H1 (cell line): ENCODE data around the gene RSRC2. TPM values are rescaled to one million over a fixed set of nuclear protein-coding genes. Genes with fewer than 3 reads are reported as not detected.

Experiments used
- CTCF ChIA-PET: fragments of 300-600 bp; sonication (Branson Sonifier 250); formaldehyde crosslinking; loops from one replicate; lab custom pipeline; 2021; ENCODE audit not compliant: partially characterized antibody; lab: Charles Lee
- POLR2A ChIA-PET: fragments of 300-600 bp; sonication (Branson Sonifier 250); formaldehyde crosslinking; loops from one replicate; lab custom pipeline; 2021; ENCODE audit warnings: inconsistent platforms; ENCODE audit not compliant: partially characterized antibody; lab: Charles Lee
- DNase-seq, 2 experiments: peaks; one replicate each; pipeline versions ENCODE4 v3.0.0 to v3.0.0-alpha.2; 2010 to 2022; ENCODE audit warnings: low spot score in 2 of 2, low read depth in 1 of 2, mixed read lengths in 1 of 2
- FAIRE-seq: peaks from 2 replicates; lab custom pipeline; 2011; peaks lifted over from hg19 to GRCh38; lab: Jason Lieb, UNC
- H2AFZ ChIP-seq: 2 replicates; pipeline ENCODE4 v1.8.1; 2012; ENCODE audit warnings: low read length, inconsistent platforms
- H2AK5ac ChIP-seq: 2 replicates; pipeline ENCODE4 v1.6.1; 2013; ENCODE audit warnings: low read depth, low read length
- H2BK120ac ChIP-seq: replicated peaks from 2 replicates; pipeline ENCODE3; 2013; ENCODE audit warnings: low read depth, low read length, inconsistent platforms
- H2BK12ac ChIP-seq: 2 replicates; pipeline ENCODE4 v1.6.1; 2013; ENCODE audit warnings: low read depth, low read length
- H2BK15ac ChIP-seq: 2 replicates; pipeline ENCODE4 v1.6.1; 2013; ENCODE audit warnings: low read length
- H2BK20ac ChIP-seq: 2 replicates; pipeline ENCODE4 v1.6.1; 2013; ENCODE audit warnings: low read length
- H2BK5ac ChIP-seq: 2 replicates; pipeline ENCODE4 v1.6.1; 2013; ENCODE audit warnings: low read depth, low read length
- H3K14ac ChIP-seq: 2 replicates; pipeline ENCODE4 v1.6.1; 2013; ENCODE audit warnings: inconsistent platforms; ENCODE audit not compliant: insufficient read length
- H3K18ac ChIP-seq: 2 replicates; pipeline ENCODE4 v1.6.1; 2013; ENCODE audit warnings: low read length; ENCODE audit errors: extremely low read depth
- H3K23ac ChIP-seq: 2 replicates; pipeline ENCODE4 v1.6.1; 2013; ENCODE audit warnings: inconsistent platforms; ENCODE audit not compliant: insufficient read length
- H3K23me2 ChIP-seq: 2 replicates; pipeline ENCODE4 v1.6.1; 2013; ENCODE audit warnings: low read depth, low read length
- H3K27ac ChIP-seq: 2 replicates; pipeline ENCODE4 v1.6.1; 2011; ENCODE audit warnings: low read depth, low read length, inconsistent platforms
- H3K27me3 ChIP-seq, 4 experiments: replicated peaks in 1 of 4; 1 replicate in 1 of 4; 2 replicates in 3 of 4; pipeline versions ENCODE4 v1.6.1 to v1.8.1; 2011 to 2013; ENCODE audit warnings: low read length in 3 of 4, mild to moderate bottlenecking in 3 of 4, inconsistent platforms in 2 of 4, mixed read lengths in 2 of 4, moderate library complexity in 1 of 4; ENCODE audit not compliant: control insufficient read depth in 3 of 4, insufficient read depth in 3 of 4; ENCODE audit errors: extremely low read depth in 1 of 4
- H3K36me3 ChIP-seq, 4 experiments: 2 replicates each; pipeline versions ENCODE4 v1.6.1 to v1.8.1; 2011 to 2013; ENCODE audit warnings: mild to moderate bottlenecking in 4 of 4, low read length in 3 of 4, moderate library complexity in 2 of 4, control low read depth in 1 of 4, inconsistent platforms in 1 of 4; ENCODE audit not compliant: insufficient read depth in 4 of 4, control insufficient read depth in 2 of 4
- H3K4ac ChIP-seq: replicated peaks from 2 replicates; pipeline ENCODE3; 2013; ENCODE audit warnings: low read length, low read depth, mixed read lengths, inconsistent platforms; ENCODE audit not compliant: insufficient read length
- H3K4me1 ChIP-seq, 4 experiments: replicated peaks in 1 of 4; 1 replicate in 1 of 4; 2 replicates in 3 of 4; pipeline versions ENCODE4 v1.6.1 to v1.8.1; 2011 to 2013; ENCODE audit warnings: low read length in 3 of 4, inconsistent platforms in 2 of 4, mixed read lengths in 1 of 4; ENCODE audit not compliant: insufficient read depth in 4 of 4, control insufficient read depth in 3 of 4
- H3K4me2 ChIP-seq, 2 experiments: 2 replicates each; pipeline versions ENCODE4 v1.6.1 to v1.8.1; 2011 to 2013; ENCODE audit warnings: low read depth in 2 of 2, low read length in 2 of 2, control low read depth in 1 of 2, inconsistent platforms in 1 of 2, mild to moderate bottlenecking in 1 of 2; ENCODE audit not compliant: insufficient read depth in 1 of 2
- H3K4me3 ChIP-seq, 4 experiments: fragments of 200-600, 300-600 bp in 1 of 4; sonication (generic), shearing (Covaris generic), sonication (Bioruptor Twin) in 1 of 4; 2 replicates each; pipeline versions ENCODE4 v1.5.1 to v1.8.1; 2011 to 2016; ENCODE audit warnings: low read length in 4 of 4, low read depth in 3 of 4, control low read depth in 2 of 4, inconsistent platforms in 2 of 4, mild to moderate bottlenecking in 2 of 4, mixed read lengths in 1 of 4, moderate library complexity in 1 of 4; ENCODE audit not compliant: insufficient read depth in 2 of 4; ENCODE audit errors: extremely low read depth in 1 of 4
- H3K56ac ChIP-seq: replicated peaks from 2 replicates; pipeline ENCODE3; 2013; ENCODE audit warnings: low read depth, mild to moderate bottlenecking, mixed read lengths, low read length, inconsistent platforms; ENCODE audit not compliant: insufficient read length
- H3K79me1 ChIP-seq: 2 replicates; pipeline ENCODE4 v1.6.1; 2013; ENCODE audit warnings: low read depth, low read length, control low read depth
- H3K79me2 ChIP-seq, 2 experiments: 2 replicates each; pipeline versions ENCODE4 v1.6.1 to v1.8.1; 2012 to 2013; ENCODE audit warnings: low read length in 2 of 2, mild to moderate bottlenecking in 2 of 2, inconsistent platforms in 1 of 2; ENCODE audit not compliant: insufficient read depth in 2 of 2, control insufficient read depth in 1 of 2
- H3K9ac ChIP-seq, 4 experiments: replicated peaks in 1 of 4; 1 replicate in 1 of 4; 2 replicates in 3 of 4; pipeline versions ENCODE4 v1.6.1 to v1.8.1; 2011 to 2013; ENCODE audit warnings: low read depth in 3 of 4, low read length in 3 of 4, control low read depth in 2 of 4, mild to moderate bottlenecking in 2 of 4, moderate library complexity in 2 of 4, inconsistent platforms in 1 of 4; ENCODE audit errors: extremely low read depth in 1 of 4
- H3K9me3 ChIP-seq, 2 experiments: 2 replicates each; pipeline versions ENCODE4 v1.6.1 to v1.8.1; 2012 to 2013; ENCODE audit warnings: mild to moderate bottlenecking in 2 of 2, moderate library complexity in 2 of 2, control low read depth in 1 of 2, inconsistent platforms in 1 of 2, low read depth in 1 of 2, low read length in 1 of 2, mixed read lengths in 1 of 2; ENCODE audit not compliant: insufficient read depth in 2 of 2
- H4K20me1 ChIP-seq, 2 experiments: replicated peaks in 1 of 2; 2 replicates each; pipeline versions ENCODE3 to v1.8.1; 2011 to 2013; ENCODE audit warnings: inconsistent platforms in 2 of 2, low read length in 2 of 2, mild to moderate bottlenecking in 1 of 2; ENCODE audit not compliant: insufficient read depth in 2 of 2, control insufficient read depth in 1 of 2
- H4K5ac ChIP-seq: 2 replicates; pipeline ENCODE4 v1.6.1; 2013; ENCODE audit warnings: low read length, low read depth, mixed read lengths, inconsistent platforms; ENCODE audit not compliant: insufficient read length
- H4K8ac ChIP-seq: 2 replicates; pipeline ENCODE4 v1.8.0; 2013; ENCODE audit warnings: mild to moderate bottlenecking, moderate library complexity, low read length, inconsistent platforms; ENCODE audit not compliant: insufficient read depth; ENCODE audit errors: extremely low read depth
- H4K91ac ChIP-seq: replicated peaks from 2 replicates; pipeline ENCODE3; 2013; ENCODE audit warnings: low read length, mixed read lengths, inconsistent platforms; ENCODE audit not compliant: insufficient read length
- GABPA ChIP-seq: IDR thresholded peaks from 2 replicates; pipeline ENCODE4 v1.6.1; 2011; ENCODE audit warnings: mild to moderate bottlenecking, low read length, moderate library complexity, borderline replicate concordance; ENCODE audit not compliant: insufficient read depth
- GTF2F1 ChIP-seq: IDR thresholded peaks from 2 replicates; pipeline ENCODE4 v1.6.1; 2012; ENCODE audit warnings: low read depth, low read length, improper control_type of control experiment, borderline replicate concordance
- SIX5 ChIP-seq: IDR thresholded peaks from 2 replicates; pipeline ENCODE4 v1.6.1; 2011; ENCODE audit warnings: mild to moderate bottlenecking, low read depth, low read length
- WGBS, 2 experiments: shearing (Covaris generic) in 1 of 2; methylation state at CpG; one replicate each; pipeline versions ENCODE4 v1.1.6 to v1.1.7; 2013 to 2015; ENCODE audit warnings: low lambda C conversion rate in 2 of 2, mixed read lengths in 2 of 2, inconsistent platforms in 1 of 2, low coverage in 1 of 2, missing lambda C conversion rate in 1 of 2; ENCODE audit not compliant: insufficient replicate concordance in 2 of 2, insufficient coverage in 1 of 2, insufficient read length in 1 of 2; ENCODE audit errors: extremely low coverage in 1 of 2, missing lambda C conversion rate in 1 of 2; 5-methylcytosine and 5-hydroxymethylcytosine counted together
- polyA plus RNA-seq, 7 experiments: library from polyadenylated mRNA; depleted of rRNA in 3 of 7; stranded (reverse) in 5 of 7; unstranded in 2 of 7; fragments of >200 nt in 5 of 7; fragments of 200-250 nt in 2 of 7; gene quantifications; 1 replicate in 5 of 7; 2 replicates in 1 of 7; 4 replicates in 1 of 7; pipeline versions ENCODE4 v1.2.1 to v1.2.3, GENCODE V29; 2011 to 2013; ENCODE audit warnings: missing spikeins in 2 of 7, mixed read lengths in 2 of 7
- total RNA-seq: library from RNA; stranded (reverse); fragmentation: NEBNext Ultra II Directional; extraction: Animal tissue kit (Norgen Biotek cat#: 25700); gene quantifications from 2 replicates; pipeline ENCODE4 v1.2.1, GENCODE V29; 2021

RSRC2 gene
- total and polyA plus RNA-seq, 2 of the 8 experiments (the other 6 are each of a cell fraction or from before 2014, with no cell fraction given), result 15.9 to 71.4 TPM

DNA sequence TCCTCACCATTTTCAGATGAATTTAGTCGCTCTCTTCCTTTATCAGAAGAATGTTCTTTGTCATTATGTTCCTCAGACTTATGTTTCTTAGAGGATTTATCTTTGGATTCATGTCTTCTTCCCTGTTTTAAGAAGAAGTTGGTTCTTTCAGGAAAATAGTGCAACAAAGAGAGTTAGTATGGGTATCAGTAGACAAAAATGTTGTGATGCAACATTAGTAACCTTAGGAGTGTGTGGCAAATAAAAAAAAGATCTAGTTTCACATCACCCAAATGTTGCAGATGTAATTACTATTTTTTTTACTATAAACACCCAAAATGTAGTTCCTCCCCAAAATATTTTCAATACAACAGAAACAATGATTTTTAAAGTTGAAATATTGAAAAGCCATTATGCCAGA is 7.8 kb downstream of the RSRC2 start:
- Histone ChIP-seq H3K18ac (no peak overlapping the region), H3K4me2 (no peak overlapping the region), H2BK12ac (no peak overlapping the region), H4K91ac (no peak overlapping the region), H2BK5ac (no peak overlapping the region), H3K9ac (no peak overlapping the region), H4K5ac (no peak overlapping the region), H3K4me3 (no peak overlapping the region), H3K23ac (no peak overlapping the region), H3K4ac (no peak overlapping the region), H3K9me3 (no peaks in the 10 kb centered on the region), H3K79me1 (no peaks in the 10 kb centered on the region; the same call in 1 of the 2 replicates), H2AK5ac (no peak overlapping the region), H2BK20ac (no peak overlapping the region), H3K79me2 (peaks cover 20 to 84% of the 10 kb centered on the region in 2 experiments), H3K23me2 (no peaks in the 10 kb centered on the region), H3K27ac (no peak overlapping the region), H3K56ac (no peak overlapping the region), H2BK120ac (no peak overlapping the region), H4K8ac (no peak overlapping the region), H3K36me3 (peaks cover 48 to 97% (median 76%) of the 10 kb centered on the region in 4 experiments), H4K20me1 (peaks cover 4 to 14% of the 10 kb centered on the region in 2 experiments), H2BK15ac (no peak overlapping the region), H3K27me3 (no peaks in the 10 kb centered on the region), H2AFZ (no peak overlapping the region), H3K4me1 (no peaks in the 10 kb centered on the region; a peak in 3 of 7 replicates), H3K14ac (no peak overlapping the region)
- no peak for DNase-seq
- CTCF ChIA-PET, result interaction anchor here (1.0 to 1.7 kb wide), 3 partner anchors 8 to 50 kb away, joined by 3 to 5 read pairs (median 4); partner anchors contain the start of gene ZCCHC8
- FAIRE-seq, result no peak
- no peak for TF ChIP-seq GABPA
- TF ChIP-seq SIX5, result no peak
- no peak for TF ChIP-seq GTF2F1
- 100% methylated on average over 1 of the region's 1 CpG; no CpG with 5 or more reads in 1 of the 2 experiments for WGBS, 2 experiments
- POLR2A ChIA-PET, result interaction anchor here (1.1 to 49.0 kb wide), 4 partner anchors 7 to 77 kb away, joined by 3 to 1221 read pairs (median 612); partner anchors contain the start of genes KNTC1, RSRC2 and ZCCHC8
